ENCODE results near the gene DCLK1. TPM values are rescaled to one million over a fixed set of nuclear protein-coding genes. Genes with fewer than 3 reads are reported as not detected.

Gene DCLK1
- total and polyA plus RNA-seq, 2 experiments from 2014 or later, result 0.48 to 0.65 TPM

GRCh38 chr13:35916146-35916545 is 215.0 kb downstream of the DCLK1 start:
- Histone ChIP-seq H3K27me3 (replicated peaks; ENCODE audit: insufficient read depth) (no peaks in the 10 kb centered on the region), H3K9me2 (ENCODE audit: insufficient read depth) (no peaks in the 10 kb centered on the region), H3K4me1 (ENCODE audit: insufficient read depth) (peaks cover 36% of the 10 kb centered on the region), H3K4me2 (ENCODE audit: unreplicated experiment) (no peak overlapping the region), H4K20me1 (ENCODE audit: insufficient read depth) (no peaks in the 10 kb centered on the region), H3K9ac (no peak overlapping the region), H3K27ac (no peak overlapping the region), H3K79me2 (ENCODE audit: insufficient read depth) (no peaks in the 10 kb centered on the region), H2AFZ (no peak overlapping the region), H3K9me3 (ENCODE audit: low read depth) (no peaks in the 10 kb centered on the region), H3F3A (ENCODE audit: insufficient read depth) (peaks cover 23% of the 10 kb centered on the region), H3K36me3 (ENCODE audit: low read depth) (no peaks in the 10 kb centered on the region), H3K4me3 (no peak overlapping the region)
- in situ Hi-C loops (cut with MboI), result no loop called here
- TF ChIP-seq EZH2 (IDR thresholded peaks at IDR 0.05; ENCODE audit: insufficient read depth, poor library complexity, severe bottlenecking) (no peak), EZH2phosphoT487 (IDR thresholded peaks at IDR 0.05; ENCODE audit: insufficient read depth, low read depth) (no peak)
- WGBS, 2 experiments (ENCODE audit: low coverage in 1 of 2, low lambda C conversion rate in 2 of 2, missing lambda C conversion rate in 2 of 2), result 92 to 94% methylated on average over 2 of the region's 2 CpGs
- DNase-seq, result no peak

GRCh38 chr13:35914662-35915061 is 216.5 kb downstream of the DCLK1 start:
- WGBS, 2 experiments (ENCODE audit: low coverage in 1 of 2, low lambda C conversion rate in 2 of 2, missing lambda C conversion rate in 2 of 2), result 15 to 18% methylated on average over 1 of the region's 1 CpG
- Histone ChIP-seq H3K4me1 (ENCODE audit: insufficient read depth) (peaks cover 36% of the 10 kb centered on the region), H3K27ac (peak overlapping the region; percentile 41), H2AFZ (0 out of 2 replicates have a peak overlapping the region, but pooled peaks have one; percentile 5), H3K9me2 (ENCODE audit: insufficient read depth) (no peaks in the 10 kb centered on the region), H4K20me1 (ENCODE audit: insufficient read depth) (no peaks in the 10 kb centered on the region), H3K27me3 (replicated peaks; ENCODE audit: insufficient read depth) (no peaks in the 10 kb centered on the region), H3K4me2 (ENCODE audit: unreplicated experiment) (peak overlapping the region; percentile 1), H3K79me2 (ENCODE audit: insufficient read depth) (no peaks in the 10 kb centered on the region), H3K9ac (no peak overlapping the region), H3F3A (ENCODE audit: insufficient read depth) (peaks cover 23% of the 10 kb centered on the region), H3K4me3 (no peak overlapping the region), H3K36me3 (ENCODE audit: low read depth) (no peaks in the 10 kb centered on the region), H3K9me3 (ENCODE audit: low read depth) (no peaks in the 10 kb centered on the region)
- in situ Hi-C loops (cut with MboI), result no loop called here
- no peak for TF ChIP-seq EZH2 (IDR thresholded peaks at IDR 0.05; ENCODE audit: insufficient read depth, poor library complexity, severe bottlenecking)
- no peak for TF ChIP-seq EZH2phosphoT487 (IDR thresholded peaks at IDR 0.05; ENCODE audit: insufficient read depth, low read depth)
- peak; percentile 62 for DNase-seq

- DNase-seq, result no peak
- TF ChIP-seq EZH2phosphoT487 (IDR thresholded peaks at IDR 0.05; ENCODE audit: insufficient read depth, low read depth) (no peak), EZH2 (IDR thresholded peaks at IDR 0.05; ENCODE audit: insufficient read depth, poor library complexity, severe bottlenecking) (no peak)
- Histone ChIP-seq H2AFZ (no peak overlapping the region), H3K4me1 (ENCODE audit: insufficient read depth) (peaks cover 28% of the 10 kb centered on the region), H3K9me3 (ENCODE audit: low read depth) (no peaks in the 10 kb centered on the region), H3F3A (ENCODE audit: insufficient read depth) (peaks cover 15% of the 10 kb centered on the region), H3K27ac (no peak overlapping the region), H3K9ac (no peak overlapping the region), H3K36me3 (ENCODE audit: low read depth) (no peaks in the 10 kb centered on the region), H3K9me2 (ENCODE audit: insufficient read depth) (no peaks in the 10 kb centered on the region), H3K79me2 (ENCODE audit: insufficient read depth) (no peaks in the 10 kb centered on the region), H3K27me3 (replicated peaks; ENCODE audit: insufficient read depth) (no peaks in the 10 kb centered on the region), H4K20me1 (ENCODE audit: insufficient read depth) (no peaks in the 10 kb centered on the region), H3K4me3 (no peak overlapping the region), H3K4me2 (ENCODE audit: unreplicated experiment) (no peak overlapping the region)
- in situ Hi-C loops (cut with MboI), result no loop called here
- WGBS, 2 experiments (ENCODE audit: low coverage in 1 of 2, low lambda C conversion rate in 2 of 2, missing lambda C conversion rate in 2 of 2), result 87 to 90% methylated on average over 7 of the region's 7 CpGs
Observed at GRCh38 chr13:35912841-35913240, 218.3 kb downstream of the DCLK1 start.

- TF ChIP-seq EZH2phosphoT487 (IDR thresholded peaks at IDR 0.05; ENCODE audit: insufficient read depth, low read depth) (no peak), EZH2 (IDR thresholded peaks at IDR 0.05; ENCODE audit: insufficient read depth, poor library complexity, severe bottlenecking) (no peak)
- WGBS, 2 experiments (ENCODE audit: low coverage in 1 of 2, low lambda C conversion rate in 2 of 2, missing lambda C conversion rate in 2 of 2), result 84% methylated on average over 8 of the region's 8 CpGs
Observed at GRCh38 chr13:35909837-35910540, 221.2 kb downstream of the DCLK1 start.

More at GRCh38 chr13:35909837-35910540, 221.2 kb downstream of the DCLK1 start:
- Histone ChIP-seq H3K9ac (no peak overlapping the region), H3K36me3 (ENCODE audit: low read depth) (no peaks in the 10 kb centered on the region), H3K9me3 (ENCODE audit: low read depth) (no peaks in the 10 kb centered on the region), H3K4me1 (ENCODE audit: insufficient read depth) (peaks cover 7% of the 10 kb centered on the region), H3K9me2 (ENCODE audit: insufficient read depth) (no peaks in the 10 kb centered on the region), H3K27me3 (replicated peaks; ENCODE audit: insufficient read depth) (no peaks in the 10 kb centered on the region), H4K20me1 (ENCODE audit: insufficient read depth) (no peaks in the 10 kb centered on the region), H3K27ac (no peak overlapping the region), H2AFZ (no peak overlapping the region), H3K4me3 (no peak overlapping the region), H3F3A (ENCODE audit: insufficient read depth) (no peaks in the 10 kb centered on the region), H3K79me2 (ENCODE audit: insufficient read depth) (no peaks in the 10 kb centered on the region), H3K4me2 (ENCODE audit: unreplicated experiment) (no peak overlapping the region)
- in situ Hi-C loops (cut with MboI), result no loop called here
- DNase-seq, result no peak
